ENCODE measurements around the gene USP35.

The USP35 gene

DNA sequence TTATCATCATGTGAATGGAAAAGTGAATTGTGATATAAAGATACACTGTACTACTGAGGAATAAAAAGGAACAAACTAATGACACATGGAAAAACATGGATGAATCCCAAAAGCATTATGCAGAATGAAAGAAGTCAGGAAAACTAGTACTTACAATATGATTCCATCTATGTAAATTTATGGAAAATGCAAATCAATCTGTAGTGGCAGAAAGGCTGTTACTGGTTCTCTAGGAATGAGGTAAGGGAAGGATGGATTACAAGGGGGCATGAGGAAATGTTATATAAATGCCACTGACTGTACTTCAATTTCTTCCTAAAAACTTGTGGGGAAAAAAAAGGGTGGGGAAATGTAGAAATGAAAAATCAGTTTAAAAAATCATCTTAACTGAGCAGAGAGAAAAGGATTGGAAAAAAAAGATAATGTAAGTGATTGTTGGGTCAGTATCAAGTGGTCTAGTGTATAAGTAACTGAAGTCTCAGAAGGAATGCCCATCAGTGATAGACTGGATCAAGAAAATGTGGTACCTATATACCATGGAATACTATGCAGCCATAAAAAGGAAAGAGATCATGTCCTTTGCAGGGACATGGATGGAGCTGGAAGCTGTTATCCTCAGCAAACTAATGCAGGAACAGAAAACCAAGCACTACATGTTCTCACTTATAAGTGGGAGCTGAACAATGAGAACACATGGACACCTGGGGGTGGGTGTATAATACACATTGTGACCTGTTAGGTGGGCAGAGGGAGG, 48.8 kb downstream of the USP35 start:
- no peak for DNase-seq

GRCh38 chr11:78239781-78240180, 51.1 kb downstream of the USP35 start:
- DNase-seq, result no peak

- no peak for DNase-seq
Measured at GRCh38 chr11:78241475-78241874, 52.8 kb downstream of the USP35 start.

DNA sequence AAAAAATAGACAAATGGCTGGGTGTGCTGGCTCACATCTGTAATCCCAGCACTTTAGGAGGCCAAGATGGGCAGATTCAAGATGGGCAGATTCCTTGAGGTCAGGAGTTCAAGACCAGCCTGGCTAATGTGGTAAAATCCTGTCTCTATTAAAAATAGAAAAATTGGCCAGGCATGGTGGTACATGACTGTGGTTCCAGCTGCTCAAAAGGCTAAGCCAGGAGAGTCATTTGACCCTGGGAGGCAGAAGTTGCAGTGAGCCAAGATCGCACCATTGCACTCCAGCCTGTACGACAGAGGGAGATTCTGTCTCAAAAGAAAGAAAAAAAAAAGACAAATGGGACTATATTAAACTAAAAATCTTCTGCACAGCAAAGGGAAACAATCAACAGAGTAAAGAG, 55.4 kb downstream of the USP35 start:
- DNase-seq, result no peak

DNA sequence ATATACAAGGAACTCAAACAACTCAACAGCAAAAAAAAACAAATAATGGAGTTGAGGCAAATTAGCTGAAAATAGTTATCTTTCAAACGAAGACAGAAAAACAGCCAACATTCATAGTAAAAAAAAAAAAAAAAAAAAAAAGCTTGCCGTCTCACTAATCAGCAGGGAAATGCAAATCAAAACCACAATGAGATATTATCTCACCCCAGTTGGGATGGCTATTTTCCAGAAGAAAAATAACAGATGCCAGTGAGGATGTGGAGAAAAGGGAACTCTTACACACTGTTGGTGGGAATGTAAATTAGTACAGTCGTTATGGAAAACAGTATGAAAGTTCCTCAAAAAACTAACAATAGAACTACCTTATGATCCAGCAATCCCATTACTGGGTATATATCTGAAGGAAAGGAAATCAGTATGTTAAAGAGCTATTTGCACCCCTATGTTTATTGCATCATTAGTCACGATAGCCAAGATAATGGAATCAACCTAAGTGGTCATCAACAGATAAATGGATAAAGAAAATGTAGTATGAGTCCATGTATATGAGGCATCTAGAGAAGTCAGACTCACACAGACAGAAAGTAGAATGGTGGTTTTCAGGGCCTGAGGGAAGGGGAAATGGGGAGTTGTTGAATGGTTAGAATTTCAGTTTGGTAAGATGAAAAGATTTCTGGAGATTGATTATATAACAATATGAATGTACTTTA, 56.0 kb downstream of the USP35 start:
- DNase-seq, result no peak

- no peak for DNase-seq
Measured at GRCh38 chr11:78248191-78248590, 59.5 kb downstream of the USP35 start.

- DNase-seq, result no peak
Measured at GRCh38 chr11:78248903-78249302, 60.2 kb downstream of the USP35 start.

GRCh38 chr11:78250099-78250498, 61.4 kb downstream of the USP35 start:
- no peak for DNase-seq

- DNase-seq, result no peak
Measured at GRCh38 chr11:78251083-78251775, 62.5 kb downstream of the USP35 start.

- DNase-seq, result no peak
Measured at GRCh38 chr11:78253797-78254196, 65.1 kb downstream of the USP35 start.

GRCh38 chr11:78254268-78254667, 65.5 kb downstream of the USP35 start:
- DNase-seq, result no peak

DNA sequence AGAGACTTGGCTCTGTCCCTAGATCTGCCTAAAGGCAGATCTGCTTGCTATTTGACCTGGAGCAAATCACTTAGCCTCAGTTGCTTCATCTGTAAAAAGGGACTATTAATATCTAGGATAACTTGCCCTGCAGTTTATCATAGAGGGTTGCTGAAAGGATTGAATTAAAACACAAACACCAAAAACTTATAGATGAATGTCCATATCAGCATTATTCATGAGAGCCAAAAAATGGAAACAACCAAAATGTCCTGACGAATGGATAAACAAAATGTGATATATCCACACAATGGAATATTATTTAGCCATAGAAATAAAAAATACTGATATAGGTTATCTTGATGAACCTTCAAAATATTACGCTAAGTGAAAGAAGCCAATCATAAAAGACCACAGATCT, 67.2 kb downstream of the USP35 start:
- no peak for DNase-seq

DNA sequence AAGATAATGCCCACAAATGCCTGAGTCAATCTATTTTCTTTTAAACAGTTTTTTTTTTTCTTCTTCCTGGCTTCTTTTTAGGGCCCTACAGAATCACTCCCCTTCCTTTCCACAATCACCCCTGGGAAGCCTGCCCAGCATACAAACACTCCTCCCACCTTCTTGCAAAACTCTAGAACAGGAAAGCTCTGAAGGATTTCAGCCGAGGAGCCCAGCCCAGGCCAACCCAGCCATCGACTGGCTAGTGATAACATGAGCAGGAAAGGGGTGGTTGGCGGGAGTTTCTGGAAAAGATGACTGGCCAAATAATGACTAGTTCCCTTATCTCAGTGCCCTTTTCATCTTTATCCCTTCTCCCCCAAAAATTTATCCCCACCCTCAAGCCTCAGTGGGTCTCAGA, 68.2 kb downstream of the USP35 start:
- no peak for DNase-seq

- DNase-seq, result no peak
Measured at GRCh38 chr11:78257654-78258053, 68.9 kb downstream of the USP35 start.

DNA sequence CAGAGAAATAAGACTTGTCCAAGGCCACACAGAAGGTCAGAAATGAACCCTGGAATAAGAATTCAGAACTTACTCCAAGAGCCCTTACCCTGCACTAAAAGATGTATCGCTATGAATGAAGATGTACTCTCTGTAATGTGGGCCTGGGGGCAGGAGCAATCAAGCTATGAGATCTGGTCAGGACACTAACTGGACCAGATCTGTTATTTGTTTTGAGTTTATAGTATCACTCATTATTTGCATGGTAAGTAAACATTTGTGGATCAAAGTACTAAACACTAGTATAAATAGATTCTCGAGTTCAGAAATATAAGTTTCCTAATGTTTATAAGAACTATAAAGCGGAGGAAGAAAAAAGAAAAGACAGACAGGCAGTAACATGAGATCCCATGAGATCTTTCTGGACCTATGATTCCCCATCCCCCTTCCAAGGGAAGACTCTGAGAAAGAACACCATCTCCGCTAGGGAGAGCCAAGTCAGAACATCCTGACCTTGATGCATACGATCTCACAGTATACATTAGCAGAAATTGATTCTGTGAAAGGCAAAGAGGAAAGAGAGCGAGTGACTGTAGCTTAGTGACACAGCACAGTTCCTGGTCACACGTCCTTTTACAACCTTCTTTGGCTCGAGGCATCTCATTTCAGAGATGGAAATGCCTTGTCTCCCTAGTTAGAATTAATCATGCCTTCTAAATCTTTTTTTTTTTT, 71.2 kb downstream of the USP35 start:
- DNase-seq, result no peak

DNA sequence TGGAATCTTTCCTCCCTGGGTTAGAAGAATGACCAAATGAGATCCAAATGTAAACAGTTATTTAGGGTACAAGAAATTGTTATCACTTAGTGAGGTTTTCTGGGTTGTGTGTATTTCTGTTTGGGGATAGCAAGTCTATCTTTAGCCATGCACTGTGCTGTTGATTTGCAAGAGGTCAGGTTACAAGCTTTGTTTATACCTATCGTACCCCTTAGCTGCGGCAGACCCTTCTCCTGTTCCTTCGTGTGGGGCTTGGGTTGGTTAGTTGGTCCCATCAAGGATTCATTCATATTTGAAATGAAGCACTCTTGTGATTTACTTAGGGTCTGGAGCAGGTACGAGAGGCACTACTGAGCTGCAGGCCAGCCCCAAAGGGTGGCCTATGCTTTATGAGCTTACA, 72.6 kb downstream of the USP35 start:
- DNase-seq, result no peak

DNA sequence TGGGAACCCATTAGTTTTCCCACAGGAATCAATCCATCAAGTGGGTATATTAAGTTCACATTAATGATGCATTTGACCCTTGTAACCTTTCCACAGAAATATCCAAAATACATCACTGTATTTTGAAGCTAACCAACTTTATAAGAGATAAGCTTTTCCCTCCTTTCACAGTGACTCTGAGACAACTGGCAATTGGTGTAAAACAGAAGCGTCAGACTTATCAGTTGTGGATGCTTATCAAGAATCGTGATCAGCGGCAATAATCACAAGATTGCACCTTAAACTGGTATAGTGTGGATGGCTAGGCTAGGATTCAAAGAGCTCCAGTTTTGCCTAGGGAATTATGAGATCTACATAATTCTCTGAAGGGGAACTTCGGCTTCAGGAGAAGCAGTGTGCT, 73.1 kb downstream of the USP35 start:
- no peak for DNase-seq

- DNase-seq, result no peak
Measured at GRCh38 chr11:78262238-78262637, 73.5 kb downstream of the USP35 start.

GRCh38 chr11:78262691-78263090, 74.0 kb downstream of the USP35 start:
- DNase-seq, result no peak

Measured in activated naive CD4-positive, alpha-beta T cell (primary cell).